Erythroblast (primary cell): ENCODE data around the gene CTSZ.
"Not testable (repeated sequence)": the region's sequence is repeated elsewhere in the genome, so short reads cannot be mapped to it uniquely, and the experiment has no call there.

Source experiments
- DNase-seq, 2 experiments: peaks; one replicate each; lab custom pipeline; 2025; lab: John Stamatoyannopoulos, UW
- GATA1 ChIP-seq: IDR thresholded peaks from 2 replicates; pipeline ENCODE4 v1.6.1; 2011; ENCODE audit warnings: low read depth, mild to moderate bottlenecking, control low read depth, low read length, moderate library complexity
- POLR2A ChIP-seq: IDR thresholded peaks from 2 replicates; pipeline ENCODE4 v1.6.1; 2011; ENCODE audit warnings: mild to moderate bottlenecking, low read length

Gene CTSZ

GRCh38 chr20:59006864-59007664 lies at the start of gene CTSZ:
Gene CTSZ, minus strand, starts transcription at chr20:59007254. Its CDS starts 126 bp downstream, at chr20:59007128.
- TF ChIP-seq GATA1 (no peak), POLR2A (peak; percentile 41)
- DNase-seq: peak; percentile 78 to 79

GRCh38 chr20:59055302-59055701 lies 48.2 kb upstream of the CTSZ start:
- DNase-seq: peak; percentile 11 to 23
- no peak for TF ChIP-seq GATA1

- TF ChIP-seq GATA1 (no peak), POLR2A (no peak)
- DNase-seq: no peak
Measured at GRCh38 chr20:59051666-59052185, 44.7 kb upstream of the CTSZ start.

- TF ChIP-seq GATA1 (no peak), POLR2A (no peak)
- no peak for DNase-seq
Measured at GRCh38 chr20:59050437-59050836, 43.4 kb upstream of the CTSZ start.

- TF ChIP-seq POLR2A (no peak), GATA1 (no peak)
- DNase-seq: no peak
Measured at GRCh38 chr20:59048681-59049030, 41.6 kb upstream of the CTSZ start.

- TF ChIP-seq POLR2A (no peak), GATA1 (no peak)
- no peak for DNase-seq
Measured at GRCh38 chr20:59047938-59048680, 41.1 kb upstream of the CTSZ start.

- TF ChIP-seq GATA1 (no peak), POLR2A (no peak)
Measured at GRCh38 chr20:59046862-59047261, 39.8 kb upstream of the CTSZ start.

GRCh38 chr20:59044796-59045195 lies 37.7 kb upstream of the CTSZ start:
- DNase-seq: no peak
- TF ChIP-seq POLR2A (no peak), GATA1 (no peak)

More at GRCh38 chr20:59046862-59047261, 39.8 kb upstream of the CTSZ start:
- no peak for DNase-seq

GRCh38 chr20:59044295-59044694 lies 37.2 kb upstream of the CTSZ start:
- no peak for DNase-seq
- no peak for TF ChIP-seq GATA1
- TF ChIP-seq POLR2A: no peak

- TF ChIP-seq POLR2A (no peak), GATA1 (no peak)
- peak in 1 of 2 experiments; percentile 20 for DNase-seq
Measured at GRCh38 chr20:59043698-59044097, 36.6 kb upstream of the CTSZ start.

- DNase-seq: peak; percentile 96 to 98
- TF ChIP-seq POLR2A: peak; percentile 34
- TF ChIP-seq GATA1: no peak
Measured at GRCh38 chr20:59042796-59043631, 36.0 kb upstream of the CTSZ start.

- DNase-seq: peak in 1 of 2 experiments; percentile 81
- TF ChIP-seq POLR2A (peak; percentile 48), GATA1 (no peak)
Measured at GRCh38 chr20:59042151-59042795, 35.2 kb upstream of the CTSZ start, which contains the start of gene PRELID3B. Gene PRELID3B, minus strand, starts transcription at chr20:59042786. Its CDS starts 56 bp downstream, at chr20:59042730.

- DNase-seq: not testable (repeated sequence)
Measured at GRCh38 chr20:59041487-59041886, 34.4 kb upstream of the CTSZ start.
